H9 (cell line): ENCODE data around the gene STYXL1. TPM values are rescaled to one million over a fixed set of nuclear protein-coding genes. Genes with fewer than 3 reads are reported as not detected.

Experiments used
- DNase-seq: peaks from one replicate; pipeline ENCODE4 v3.0.0-alpha.2; 2017
- H2AFZ ChIP-seq: one replicate; pipeline ENCODE4 v1.6.1; 2013; ENCODE audit warnings: mild to moderate bottlenecking, low read length, control low read depth, moderate library complexity
- H2AK5ac ChIP-seq: 2 replicates; pipeline ENCODE4 v1.6.1; 2013; ENCODE audit warnings: low read length, control low read depth, mixed read lengths; ENCODE audit not compliant: insufficient read length
- H2BK120ac ChIP-seq: one replicate; pipeline ENCODE4 v1.6.1; 2013; ENCODE audit warnings: low read depth, mild to moderate bottlenecking, low read length, control low read depth, inconsistent platforms; ENCODE audit not compliant: poor library complexity, severe bottlenecking
- H2BK12ac ChIP-seq: 2 replicates; pipeline ENCODE4 v1.6.1; 2013; ENCODE audit warnings: low read length, control low read depth, mixed read lengths, low read depth; ENCODE audit not compliant: insufficient read length
- H2BK15ac ChIP-seq: 2 replicates; pipeline ENCODE4 v1.6.1; 2013; ENCODE audit warnings: low read depth, low read length, control low read depth
- H2BK20ac ChIP-seq: one replicate; pipeline ENCODE4 v1.6.1; 2013; ENCODE audit warnings: low read depth, mild to moderate bottlenecking, low read length, control low read depth, inconsistent platforms; ENCODE audit not compliant: poor library complexity, severe bottlenecking
- H2BK5ac ChIP-seq: 2 replicates; pipeline ENCODE4 v1.6.1; 2013; ENCODE audit warnings: low read length, control low read depth, mixed read lengths; ENCODE audit not compliant: insufficient read length
- H3K14ac ChIP-seq: 2 replicates; pipeline ENCODE4 v1.6.1; 2013; ENCODE audit warnings: low read length, control low read depth; ENCODE audit not compliant: insufficient read depth
- H3K18ac ChIP-seq: 2 replicates; pipeline ENCODE4 v1.6.1; 2013; ENCODE audit warnings: low read depth, mild to moderate bottlenecking, mixed read lengths, low read length, control low read depth; ENCODE audit not compliant: insufficient read length
- H3K23ac ChIP-seq: 2 replicates; pipeline ENCODE4 v1.6.1; 2013; ENCODE audit warnings: low read length, control low read depth, mixed read lengths, low read depth; ENCODE audit not compliant: insufficient read length
- H3K23me2 ChIP-seq: 2 replicates; pipeline ENCODE4 v1.6.1; 2013; ENCODE audit warnings: low read depth, mild to moderate bottlenecking, mixed read lengths, low read length, control low read depth; ENCODE audit not compliant: insufficient read length, poor library complexity, severe bottlenecking
- H3K27ac ChIP-seq: 2 replicates; pipeline ENCODE4 v1.5.1; 2013; ENCODE audit warnings: low read length, control low read depth, mixed read lengths, low read depth; ENCODE audit not compliant: insufficient read length
- H3K27me3 ChIP-seq: 2 replicates; pipeline ENCODE4 v1.6.1; 2013; ENCODE audit warnings: low read length, control low read depth, inconsistent platforms; ENCODE audit not compliant: insufficient read depth
- H3K4ac ChIP-seq: 2 replicates; pipeline ENCODE4 v1.6.1; 2013; ENCODE audit warnings: low read depth, mild to moderate bottlenecking, control low read depth, inconsistent platforms, low read length, moderate library complexity
- H3K4me1 ChIP-seq: 2 replicates; pipeline ENCODE4 v1.6.1; 2013; ENCODE audit warnings: low read length, control low read depth, inconsistent platforms; ENCODE audit not compliant: insufficient read depth
- H3K4me2 ChIP-seq: 2 replicates; pipeline ENCODE4 v1.6.1; 2013; ENCODE audit warnings: low read length, control low read depth, mixed read lengths; ENCODE audit not compliant: insufficient read length, insufficient read depth
- H3K56ac ChIP-seq: 2 replicates; pipeline ENCODE4 v1.6.1; 2013; ENCODE audit warnings: low read depth, mild to moderate bottlenecking, mixed read lengths, low read length, control low read depth; ENCODE audit not compliant: insufficient read length
- H3K79me1 ChIP-seq: 2 replicates; pipeline ENCODE4 v1.6.1; 2013; ENCODE audit warnings: low read depth, mild to moderate bottlenecking, moderate library complexity, low read length, control low read depth, inconsistent platforms; ENCODE audit not compliant: insufficient read depth, poor library complexity, severe bottlenecking
- H3K79me2 ChIP-seq: 2 replicates; pipeline ENCODE4 v1.6.1; 2013; ENCODE audit warnings: low read length, control low read depth, inconsistent platforms; ENCODE audit not compliant: insufficient read depth
- H3K9ac ChIP-seq: 2 replicates; pipeline ENCODE4 v1.6.1; 2013; ENCODE audit warnings: low read length, control low read depth, mixed read lengths; ENCODE audit not compliant: insufficient read length; ENCODE audit errors: extremely low read depth
- H3K9me3 ChIP-seq: one replicate; pipeline ENCODE4 v1.6.1; 2013; ENCODE audit warnings: low read depth, low read length, inconsistent platforms; ENCODE audit not compliant: control insufficient read depth
- H3T11ph ChIP-seq: one replicate; pipeline ENCODE4 v1.6.1; 2013; ENCODE audit warnings: mild to moderate bottlenecking, low read length, control low read depth, inconsistent platforms
- H4K20me1 ChIP-seq: one replicate; pipeline ENCODE4 v1.6.1; 2013; ENCODE audit not compliant: control insufficient read depth, insufficient read length, insufficient read depth
- H4K5ac ChIP-seq: 2 replicates; pipeline ENCODE4 v1.6.1; 2013; ENCODE audit warnings: low read depth, mild to moderate bottlenecking, mixed read lengths, low read length, control low read depth; ENCODE audit not compliant: insufficient read length
- H4K8ac ChIP-seq: replicated peaks from 2 replicates; pipeline ENCODE4 v1.6.1; 2013; ENCODE audit warnings: low read length, control low read depth, mixed read lengths, low read depth; ENCODE audit not compliant: insufficient read length
- H4K91ac ChIP-seq: 2 replicates; pipeline ENCODE4 v1.6.1; 2013; ENCODE audit warnings: low read depth, mild to moderate bottlenecking, moderate library complexity, mixed read lengths, low read length, control low read depth; ENCODE audit not compliant: insufficient read length
- H3K27ac Mint-ChIP-seq, 3 experiments: 2 replicates in 2 of 3; 3 replicates in 1 of 3; pipeline ENCODE4 v1.8.0; 2020 to 2021; ENCODE audit warnings: mixed read lengths in 3 of 3, mild to moderate bottlenecking in 1 of 3, moderate library complexity in 1 of 3
- H3K27me3 Mint-ChIP-seq: 2 replicates; pipeline ENCODE4 v1.8.0; 2021; ENCODE audit warnings: low read depth, mild to moderate bottlenecking, moderate library complexity, mixed read lengths
- H3K36me3 Mint-ChIP-seq, 3 experiments: 2 replicates in 2 of 3; 3 replicates in 1 of 3; pipeline ENCODE4 v1.8.0; 2020 to 2021; ENCODE audit warnings: low read depth in 3 of 3, mixed read lengths in 3 of 3; ENCODE audit not compliant: insufficient read depth in 1 of 3
- H3K4me1 Mint-ChIP-seq, 2 experiments: 2 replicates each; pipeline ENCODE4 v1.8.0; 2020; ENCODE audit warnings: mixed read lengths in 2 of 2
- H3K4me3 Mint-ChIP-seq, 2 experiments: 2 replicates in 1 of 2; 3 replicates in 1 of 2; pipeline ENCODE4 v1.8.0; 2020 to 2021; ENCODE audit warnings: mild to moderate bottlenecking in 2 of 2, mixed read lengths in 2 of 2, moderate library complexity in 1 of 2
- H3K9me3 Mint-ChIP-seq, 2 experiments: 2 replicates in 1 of 2; 3 replicates in 1 of 2; pipeline ENCODE4 v1.8.0; 2020; ENCODE audit warnings: mild to moderate bottlenecking in 2 of 2, mixed read lengths in 2 of 2, moderate library complexity in 1 of 2
- CTCF ChIP-seq: fragments of 200-600 bp; sonication (generic); conservative IDR thresholded peaks from 3 replicates; pipeline ENCODE4 v1.8.0; 2021; ENCODE audit warnings: antibody characterized with exemption, mild to moderate bottlenecking
- WGBS: extraction: QIAGEN DNeasy Blood & Tissue Kit; methylation state at CpG from one replicate; pipeline ENCODE4 v1.1.7; 2013; ENCODE audit warnings: missing lambda C conversion rate, low lambda C conversion rate, mixed read lengths; ENCODE audit not compliant: insufficient read length; ENCODE audit errors: extremely low coverage; 5-methylcytosine and 5-hydroxymethylcytosine counted together
- total RNA-seq: library from RNA; stranded (reverse); gene quantifications from 2 replicates; pipeline ENCODE4 v1.2.1, GENCODE V29; 2021

The STYXL1 gene
- total RNA-seq, 1 experiment from 2014 or later = 38.7 TPM

GRCh38 chr7:75983471-75984129 is 64.2 kb downstream of the STYXL1 start:
- no peak overlapping the region; a peak in 1 of 7 replicates for H3K27ac Mint-ChIP-seq
- Histone ChIP-seq H2BK12ac (no peak overlapping the region), H3K14ac (no peak overlapping the region; the same call in 1 of the 2 replicates), H4K8ac (no peak overlapping the region), H3K9ac (no peak overlapping the region), H3K4me2 (no peak overlapping the region), H3K23ac (no peak overlapping the region), H3K4ac (no peak overlapping the region), H3K23me2 (no peaks in the 10 kb centered on the region), H3T11ph (no peak overlapping the region), H3K27me3 (no peaks in the 10 kb centered on the region), H3K18ac (no peak overlapping the region), H4K91ac (no peak overlapping the region), H3K27ac (no peak overlapping the region), H3K9me3 (no peaks in the 10 kb centered on the region), H3K79me1 (no peaks in the 10 kb centered on the region), H2AK5ac (no peak overlapping the region), H2AFZ (no peak overlapping the region), H2BK20ac (no peak overlapping the region), H3K56ac (no peak overlapping the region), H4K20me1 (peaks cover 2% of the 10 kb centered on the region), H2BK120ac (no peak overlapping the region), H2BK15ac (no peak overlapping the region), H3K79me2 (no peaks in the 10 kb centered on the region), H4K5ac (no peak overlapping the region), H2BK5ac (no peak overlapping the region), H3K4me1 (no peaks in the 10 kb centered on the region)
- peaks cover 1% of the 10 kb centered on the region; the same call in 1 of the 2 replicates for H3K27me3 Mint-ChIP-seq
- no peaks in the 10 kb centered on the region for H3K9me3 Mint-ChIP-seq
- H3K4me1 Mint-ChIP-seq = peaks cover 0 to 6% of the 10 kb centered on the region in 2 experiments; a peak in 2 of 4 replicates
- peaks cover 24 to 54% (median 43%) of the 10 kb centered on the region in 3 experiments for H3K36me3 Mint-ChIP-seq
- no peak for TF ChIP-seq CTCF
- no peak for DNase-seq
- WGBS = no CpG with 5 or more reads among the region's 26 CpGs
- H3K4me3 Mint-ChIP-seq = no peak overlapping the region
